Cortex of kidney (tissue), 1 donor: ENCODE results near the gene ZC3H18.
"Not testable (repeated sequence)": the region's sequence is repeated elsewhere in the genome, so short reads cannot be mapped to it uniquely, and the experiment has no call there.

Experiments
- DNase-seq: peaks from one replicate; lab custom pipeline; 2025; lab: John Stamatoyannopoulos, UW

ZC3H18 gene

DNA sequence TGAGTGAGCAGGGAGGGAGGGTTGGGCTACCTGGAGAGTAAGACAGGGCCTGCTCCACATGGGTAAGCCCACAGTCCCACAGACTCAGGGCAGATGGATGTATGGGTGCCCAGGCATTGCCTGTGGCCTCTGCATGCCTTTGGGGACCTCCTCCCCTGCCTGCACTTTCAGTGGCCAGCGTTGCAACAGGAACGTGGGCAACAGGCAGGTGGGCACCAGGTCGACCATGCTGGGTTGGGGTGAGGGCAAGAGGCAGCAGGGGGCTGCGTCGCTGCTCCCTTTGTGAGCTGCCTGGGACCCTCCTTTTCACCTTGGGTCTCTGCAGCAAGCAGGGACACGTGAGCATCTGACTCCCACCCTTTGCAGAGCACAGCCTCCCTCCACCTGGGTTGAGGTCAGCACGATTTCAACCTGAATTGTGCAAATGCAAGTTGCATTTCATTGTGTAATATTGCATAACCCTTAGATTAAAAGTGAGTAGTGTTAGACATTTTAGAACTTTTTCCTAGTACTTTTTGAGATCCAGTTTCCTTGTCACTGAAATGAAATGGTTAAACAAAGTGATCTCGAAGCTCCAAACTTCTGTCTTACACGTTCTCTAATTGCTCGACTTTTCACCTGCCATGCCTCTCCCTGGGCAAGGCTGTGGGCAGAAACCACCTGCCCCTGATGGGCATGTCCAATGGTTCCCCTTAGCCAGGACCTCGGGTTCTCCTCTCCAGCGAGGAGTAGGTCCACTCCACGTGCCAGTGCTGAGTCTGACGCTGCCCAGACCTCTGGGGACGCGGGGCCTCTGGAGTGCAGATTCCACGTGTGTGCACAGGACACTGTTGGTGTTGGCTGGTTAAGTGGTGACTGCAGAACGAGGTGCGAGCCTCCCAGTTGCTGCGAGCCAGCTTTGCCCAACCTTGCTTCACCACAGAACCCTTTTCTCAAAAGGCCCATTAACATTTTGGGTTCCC is 35.3 kb downstream of the ZC3H18 start:
- DNase-seq, result no peak

DNA sequence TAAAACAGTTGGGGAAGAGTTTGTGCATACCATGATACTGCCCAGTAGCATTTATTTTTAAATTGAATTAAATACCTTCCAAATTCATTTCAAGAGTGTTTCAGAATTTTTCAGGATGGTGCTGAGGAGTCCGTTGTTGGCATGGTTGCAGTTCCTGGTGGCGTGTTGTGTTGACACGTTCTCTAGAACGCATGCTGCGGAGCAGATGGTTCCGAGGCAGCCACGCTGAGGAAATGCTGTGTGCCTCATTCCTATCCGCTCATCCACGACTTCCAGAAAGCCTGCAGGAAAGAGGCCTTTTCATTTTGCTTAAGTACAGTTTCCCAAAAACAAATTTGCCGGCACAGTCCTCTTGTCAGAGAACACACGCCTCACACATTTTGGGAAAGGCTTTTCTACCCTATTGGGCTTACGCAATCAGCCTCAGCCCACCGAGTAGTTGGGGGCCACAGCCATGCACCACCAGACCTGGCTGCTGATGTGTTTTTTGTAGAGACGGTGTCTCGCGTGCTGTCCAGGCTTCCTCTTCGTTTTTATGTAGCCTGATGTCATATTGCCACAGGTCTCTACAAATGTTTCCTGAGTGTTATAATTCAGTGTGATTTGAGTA is 36.0 kb downstream of the ZC3H18 start:
- no peak for DNase-seq

DNA sequence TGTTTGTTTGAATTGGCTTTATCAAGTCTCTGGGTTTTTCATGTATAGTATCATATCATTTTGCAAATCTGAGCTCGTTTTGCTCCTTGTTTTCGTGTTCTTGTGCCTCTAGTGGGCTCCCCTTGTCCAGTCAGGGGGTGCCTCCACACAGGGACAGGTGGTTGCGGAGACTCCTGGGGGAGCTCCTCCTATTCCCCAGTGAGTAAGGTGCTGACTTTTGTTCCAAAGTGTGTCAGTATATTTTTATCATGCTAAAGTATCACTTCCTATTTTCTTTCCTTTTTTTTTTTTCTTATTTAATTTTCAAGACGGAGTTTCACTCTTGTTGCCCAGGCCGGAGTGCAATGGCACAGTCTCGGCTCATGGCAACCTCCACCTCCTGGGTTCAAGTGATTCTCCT is 37.9 kb downstream of the ZC3H18 start:
- no peak for DNase-seq

DNA sequence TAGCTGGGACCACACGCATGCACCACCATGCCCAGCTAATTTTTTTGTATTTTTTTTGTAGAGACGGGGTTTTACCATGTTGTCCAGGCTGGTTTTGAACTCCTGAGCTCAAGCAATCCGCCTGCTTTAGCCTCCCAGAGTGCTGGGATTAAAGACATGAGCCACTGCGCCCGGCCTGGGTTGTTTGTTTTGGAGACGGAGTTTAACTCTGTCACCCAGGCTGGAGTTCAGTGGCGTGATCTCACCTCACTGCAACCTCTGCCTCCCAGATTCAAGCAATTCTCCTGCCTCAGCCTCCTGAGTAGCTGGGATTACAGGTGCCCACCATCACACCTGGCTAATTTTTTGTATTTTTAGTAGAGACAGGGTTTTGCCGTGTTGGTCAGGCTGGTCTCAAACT is 39.2 kb downstream of the ZC3H18 start:
- not testable (repeated sequence) for DNase-seq

DNA sequence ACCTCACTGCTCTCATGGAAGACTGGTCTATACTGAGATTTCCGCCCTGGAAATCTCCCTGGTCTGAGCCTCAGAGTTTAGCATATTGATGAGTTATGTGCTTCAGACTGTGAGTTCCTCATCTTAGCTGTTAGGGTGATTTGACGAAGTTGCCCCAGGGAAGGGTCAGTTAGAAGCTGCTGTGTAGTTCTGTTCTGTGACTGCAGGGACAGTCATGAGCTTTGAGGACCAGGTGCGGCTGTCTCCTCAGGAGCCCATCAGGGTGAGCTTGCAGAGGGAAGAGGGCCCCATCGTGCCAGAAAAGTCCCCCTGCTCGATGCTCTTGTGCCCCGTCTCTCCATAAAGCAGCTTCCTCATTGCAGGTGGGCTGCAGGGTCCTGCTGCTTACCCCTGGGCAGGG is 39.9 kb downstream of the ZC3H18 start:
- no peak for DNase-seq

DNA sequence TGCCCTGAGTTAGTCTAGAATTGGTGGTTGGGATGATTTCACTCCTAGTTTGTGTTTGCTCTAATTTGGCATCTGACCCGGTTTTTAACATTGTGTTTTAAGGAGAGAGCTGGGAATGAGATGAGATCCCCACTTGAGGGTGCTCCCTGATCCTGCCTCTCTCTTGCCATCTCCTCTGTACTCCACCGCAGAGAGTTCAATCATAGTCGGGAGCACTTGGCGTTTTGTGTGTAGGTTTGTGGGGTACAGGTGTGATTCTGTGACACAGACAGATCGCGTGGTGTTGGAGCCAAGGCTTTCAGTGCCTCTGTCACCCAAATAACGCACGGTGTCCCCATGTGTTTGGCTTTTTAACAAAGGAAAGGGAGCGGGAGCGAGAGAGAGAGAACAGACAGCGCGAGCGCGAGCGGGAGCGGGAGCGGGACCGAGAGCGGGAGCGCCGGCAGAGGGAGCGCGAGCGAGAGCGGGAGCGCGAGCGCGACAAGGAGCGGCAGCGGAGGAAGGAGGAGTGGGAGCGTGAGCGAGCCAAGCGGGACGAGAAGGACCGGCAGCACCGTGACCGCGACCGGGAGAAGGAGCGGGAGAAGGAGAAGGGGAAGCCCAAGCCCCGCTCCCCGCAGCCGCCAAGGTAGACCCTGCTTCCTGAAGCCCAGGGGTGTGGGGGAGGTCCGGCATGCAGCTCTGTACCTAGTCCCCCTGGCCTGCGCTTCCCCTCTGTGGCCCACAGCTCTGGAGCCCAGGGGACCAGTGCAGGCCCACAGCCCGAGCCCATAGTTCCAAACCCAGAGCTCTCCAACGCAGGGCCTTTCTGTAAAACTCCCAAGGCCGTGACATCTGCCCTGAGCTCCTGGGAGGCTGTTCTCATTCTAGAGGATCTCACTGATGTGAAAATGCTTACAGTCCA is 41.0 kb downstream of the ZC3H18 start:
- no peak for DNase-seq

DNA sequence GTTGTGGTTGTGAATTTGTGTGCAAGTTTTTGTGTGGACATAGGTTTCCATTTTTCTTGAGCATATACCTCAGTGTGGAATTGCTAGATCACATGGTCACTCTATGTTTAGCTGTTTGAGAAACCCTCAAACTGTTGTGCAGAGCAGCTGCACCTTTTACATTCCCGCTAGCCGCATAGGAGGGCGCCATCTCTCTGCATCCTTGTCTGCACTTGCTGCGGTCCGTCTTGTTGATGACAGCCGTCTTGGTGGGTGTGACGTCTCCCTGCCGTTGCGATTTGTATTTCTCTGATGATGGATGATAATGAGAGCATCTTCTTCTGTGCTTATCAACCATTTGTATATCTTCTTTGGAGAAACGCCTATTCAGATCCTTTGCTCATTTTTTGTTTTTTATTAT is 43.1 kb downstream of the ZC3H18 start:
- no peak for DNase-seq

DNA sequence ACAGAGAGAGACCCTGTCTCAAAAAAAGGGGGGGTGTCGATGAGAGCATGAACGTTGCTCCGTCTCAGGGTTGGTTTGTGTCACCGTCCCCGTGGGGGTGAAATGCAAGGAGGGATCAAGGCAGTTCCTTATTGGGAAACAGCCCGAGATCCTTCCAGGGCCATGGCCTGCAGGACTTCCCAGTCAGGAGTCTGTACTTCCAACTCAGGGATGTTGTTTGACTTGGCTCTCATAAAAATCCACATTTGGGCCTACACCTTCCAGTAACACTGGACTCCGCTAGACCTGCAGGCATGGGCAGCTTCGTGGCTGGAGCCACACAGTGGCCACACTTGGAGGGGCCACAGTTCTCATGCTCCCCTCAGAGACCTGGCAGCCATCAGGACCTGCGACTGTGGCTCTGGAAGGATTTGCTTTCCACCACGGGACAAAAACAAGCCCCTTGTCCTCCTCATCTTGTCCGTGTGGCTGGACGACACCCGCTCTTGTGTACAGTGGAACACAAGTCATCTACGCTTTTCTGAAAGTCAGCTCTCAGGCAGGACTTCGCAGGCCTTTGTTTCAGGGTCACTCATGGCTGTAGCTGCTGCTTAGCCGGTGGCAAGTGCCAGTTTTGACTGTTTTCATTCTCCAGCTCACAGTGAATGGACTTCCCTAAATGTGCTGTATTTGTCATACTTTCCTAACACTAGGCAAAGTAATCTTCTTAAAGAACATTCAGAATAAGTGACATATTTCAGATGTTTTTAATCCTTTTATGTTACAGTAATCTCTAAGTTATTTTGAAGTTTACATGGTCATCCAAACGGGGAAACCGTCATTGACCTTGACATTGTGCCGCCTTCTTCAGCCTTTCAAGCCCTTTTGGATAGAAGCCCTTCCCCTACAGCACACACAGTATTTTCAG is 44.0 kb downstream of the ZC3H18 start:
- DNase-seq, result no peak

DNA sequence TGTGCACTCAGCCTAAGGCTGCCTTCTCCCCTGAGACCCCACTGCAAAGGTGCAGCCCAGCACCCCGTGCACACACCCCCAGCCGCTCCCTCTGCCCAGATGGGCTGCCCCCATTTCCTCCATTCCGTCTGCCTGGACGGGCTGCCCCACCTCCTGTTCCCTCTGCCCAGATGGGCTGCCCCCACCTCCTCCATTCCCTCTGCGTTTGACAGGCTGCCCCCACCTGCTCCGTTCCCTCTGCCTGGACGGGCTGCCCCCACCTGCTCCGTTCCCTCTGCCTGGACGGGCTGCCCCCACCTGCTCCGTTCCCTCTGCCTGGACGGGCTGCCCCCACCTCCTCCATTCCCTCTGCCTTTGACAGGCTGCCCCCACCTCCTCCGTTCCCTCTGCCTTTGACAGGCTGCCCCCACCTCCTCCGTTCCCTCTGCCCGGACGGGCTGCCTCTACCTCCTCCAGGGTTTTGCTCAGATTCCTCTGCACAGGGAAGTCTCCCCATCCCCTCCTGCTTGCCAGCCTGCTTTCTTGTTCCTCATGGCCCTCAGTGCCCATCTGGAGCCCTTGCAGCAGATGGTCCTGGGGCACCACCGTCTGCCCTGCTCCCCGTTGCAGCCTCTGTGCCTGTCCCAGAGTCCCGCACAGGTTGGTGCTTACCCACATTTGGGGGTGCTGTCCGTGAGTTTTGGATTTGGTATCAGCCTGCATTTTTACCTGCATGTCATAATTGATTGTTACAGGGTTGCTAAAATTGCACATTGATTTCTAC is 44.8 kb downstream of the ZC3H18 start:
- DNase-seq, result no peak

DNA sequence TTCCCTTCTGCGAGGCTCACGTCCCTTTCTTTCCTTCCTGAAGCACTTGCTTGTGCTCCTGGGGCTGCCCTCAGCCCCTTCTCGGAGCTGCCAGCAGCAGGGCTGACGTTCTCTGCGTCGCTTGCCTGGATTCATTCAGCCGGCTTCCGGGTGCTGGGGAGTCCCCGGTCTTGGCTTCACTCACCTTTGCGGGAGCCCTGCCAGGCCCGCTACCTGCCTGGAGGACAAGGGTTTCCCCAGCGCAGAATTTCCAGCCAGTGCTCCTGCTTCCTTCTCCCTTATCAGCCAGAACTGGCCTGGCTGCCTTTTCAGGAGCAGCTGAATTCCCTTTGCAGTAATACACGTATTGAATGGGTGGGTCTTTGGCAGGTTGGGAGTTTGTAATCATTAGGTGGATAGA is 46.1 kb downstream of the ZC3H18 start:
- no peak for DNase-seq

DNA sequence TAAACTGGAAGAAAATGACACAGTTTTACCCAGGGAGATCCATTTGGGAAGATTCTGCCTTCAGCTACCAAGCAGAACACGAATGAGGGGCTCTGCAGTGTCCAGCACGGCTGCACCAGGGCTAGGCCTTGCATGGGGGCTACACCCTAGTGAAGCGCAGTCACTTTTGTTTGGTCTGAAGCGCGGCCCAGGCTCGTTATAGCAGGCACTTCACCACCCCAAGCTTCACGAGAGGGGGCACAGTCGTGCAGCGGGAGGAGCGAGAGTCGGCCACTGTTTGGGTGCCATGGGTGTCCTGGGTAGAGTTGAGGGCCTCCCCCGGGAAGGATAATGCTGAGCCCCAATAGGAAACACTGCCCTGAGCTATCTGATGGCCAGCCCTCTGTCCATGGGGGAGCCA is 46.5 kb downstream of the ZC3H18 start:
- DNase-seq, result no peak

DNA sequence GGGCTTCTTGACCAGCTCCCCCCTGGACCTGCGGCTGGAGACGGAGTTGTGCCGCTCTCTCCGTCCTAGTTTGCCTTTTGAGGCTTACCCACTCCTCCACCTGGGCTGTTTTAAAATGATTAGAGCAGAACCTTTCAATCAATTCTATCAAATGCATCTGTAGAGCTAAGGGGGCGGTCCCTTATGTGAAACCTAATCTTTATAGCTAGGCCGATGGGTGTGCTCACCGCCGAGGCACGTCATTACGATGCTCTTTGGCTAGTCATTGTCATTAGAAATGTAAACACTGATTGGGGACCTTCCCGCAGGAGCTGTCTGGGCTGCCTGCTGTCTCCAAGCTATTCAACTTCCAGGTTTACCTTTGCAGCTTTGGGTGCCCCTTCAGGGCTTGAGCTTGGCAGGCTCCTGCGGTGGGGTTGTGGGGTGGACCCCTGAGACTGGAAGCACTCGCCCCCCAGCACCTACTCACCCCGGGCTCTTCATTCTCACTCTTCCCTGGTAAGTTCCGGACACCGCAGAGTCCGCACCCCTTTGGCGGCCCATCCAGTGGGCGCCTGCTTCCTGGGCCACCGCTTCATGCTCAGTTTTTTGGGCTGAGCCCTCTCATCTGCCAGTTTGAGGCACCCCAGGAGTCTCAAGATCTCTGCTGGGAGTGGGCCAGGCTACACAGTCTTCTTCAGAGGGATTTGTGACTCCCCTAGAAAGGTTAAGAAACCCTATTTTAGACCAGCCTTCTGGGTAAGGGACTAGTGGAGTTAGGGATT is 47.2 kb downstream of the ZC3H18 start:
- DNase-seq, result no peak

DNA sequence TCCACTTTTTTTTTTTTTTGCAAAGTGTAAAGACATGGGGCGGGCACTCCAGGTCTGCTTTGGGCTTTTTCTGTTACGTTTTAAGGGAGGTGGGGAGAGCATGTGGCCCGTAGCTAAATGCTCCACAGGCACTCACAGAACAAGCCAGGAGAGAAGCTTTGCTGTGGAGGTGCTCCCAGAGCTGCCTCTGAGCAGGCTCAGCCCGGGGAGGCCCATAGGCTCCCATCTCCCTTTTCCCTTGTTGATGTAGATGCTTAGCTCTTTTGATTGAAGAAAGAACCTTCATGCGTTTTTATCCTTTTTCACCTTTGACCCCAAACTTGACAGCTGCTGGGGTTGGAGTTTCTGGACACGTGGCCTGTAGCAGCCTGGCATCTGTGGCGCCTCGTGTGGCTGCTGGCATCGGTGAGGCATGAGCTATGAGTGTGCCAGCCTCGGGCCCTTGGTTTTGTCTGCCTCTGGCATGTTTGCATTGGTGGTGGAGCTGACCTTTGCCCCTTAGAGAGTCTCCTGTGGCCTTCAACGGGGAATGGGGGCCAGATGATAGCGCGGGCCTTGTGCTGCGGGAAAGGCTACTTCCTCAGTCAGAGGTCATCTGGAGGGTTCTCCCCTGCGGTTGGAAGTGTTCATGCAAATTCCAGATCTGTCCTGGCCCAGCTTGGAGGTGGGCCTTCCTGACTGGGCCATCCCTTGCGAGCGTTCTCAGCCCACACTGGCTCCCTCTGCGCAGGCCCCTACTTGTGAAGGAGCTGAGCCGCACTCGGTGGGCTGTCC is 48.2 kb downstream of the ZC3H18 start:
- no peak for DNase-seq

DNA sequence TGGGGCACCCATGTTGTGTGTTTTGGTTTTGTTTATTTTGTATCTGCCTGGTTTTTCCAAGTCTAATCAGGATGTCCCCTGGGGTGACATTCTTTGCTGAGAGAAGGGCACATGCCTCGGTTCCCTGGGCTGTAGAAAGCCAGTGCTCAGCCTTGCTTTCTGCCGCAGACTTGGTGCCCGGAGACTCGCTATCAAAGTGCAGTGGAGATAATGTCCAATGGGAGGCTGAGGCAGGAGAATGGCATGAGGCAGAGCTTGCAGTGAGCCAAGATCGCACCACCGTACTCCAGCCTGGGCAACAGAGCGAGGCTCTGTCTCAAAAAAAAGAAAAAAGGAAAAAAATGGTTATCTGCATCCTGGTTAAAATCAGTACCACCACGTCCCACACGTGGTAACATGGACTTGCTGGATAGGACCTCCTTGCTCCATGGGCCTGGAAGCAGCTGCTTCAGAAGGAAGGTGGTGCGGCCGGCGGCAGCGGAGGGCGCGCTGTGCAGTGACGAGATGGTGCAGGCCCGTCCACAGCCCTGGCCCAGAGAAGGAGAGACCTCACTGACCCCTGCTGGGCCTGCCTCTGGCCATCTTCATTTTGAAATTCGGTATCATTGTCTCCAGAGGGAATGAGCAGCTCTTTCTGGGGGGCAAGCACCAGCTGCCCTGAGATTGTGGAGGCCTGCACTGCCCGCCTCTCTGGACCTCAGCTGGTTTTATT is 48.9 kb downstream of the ZC3H18 start:
- DNase-seq, result no peak

DNA sequence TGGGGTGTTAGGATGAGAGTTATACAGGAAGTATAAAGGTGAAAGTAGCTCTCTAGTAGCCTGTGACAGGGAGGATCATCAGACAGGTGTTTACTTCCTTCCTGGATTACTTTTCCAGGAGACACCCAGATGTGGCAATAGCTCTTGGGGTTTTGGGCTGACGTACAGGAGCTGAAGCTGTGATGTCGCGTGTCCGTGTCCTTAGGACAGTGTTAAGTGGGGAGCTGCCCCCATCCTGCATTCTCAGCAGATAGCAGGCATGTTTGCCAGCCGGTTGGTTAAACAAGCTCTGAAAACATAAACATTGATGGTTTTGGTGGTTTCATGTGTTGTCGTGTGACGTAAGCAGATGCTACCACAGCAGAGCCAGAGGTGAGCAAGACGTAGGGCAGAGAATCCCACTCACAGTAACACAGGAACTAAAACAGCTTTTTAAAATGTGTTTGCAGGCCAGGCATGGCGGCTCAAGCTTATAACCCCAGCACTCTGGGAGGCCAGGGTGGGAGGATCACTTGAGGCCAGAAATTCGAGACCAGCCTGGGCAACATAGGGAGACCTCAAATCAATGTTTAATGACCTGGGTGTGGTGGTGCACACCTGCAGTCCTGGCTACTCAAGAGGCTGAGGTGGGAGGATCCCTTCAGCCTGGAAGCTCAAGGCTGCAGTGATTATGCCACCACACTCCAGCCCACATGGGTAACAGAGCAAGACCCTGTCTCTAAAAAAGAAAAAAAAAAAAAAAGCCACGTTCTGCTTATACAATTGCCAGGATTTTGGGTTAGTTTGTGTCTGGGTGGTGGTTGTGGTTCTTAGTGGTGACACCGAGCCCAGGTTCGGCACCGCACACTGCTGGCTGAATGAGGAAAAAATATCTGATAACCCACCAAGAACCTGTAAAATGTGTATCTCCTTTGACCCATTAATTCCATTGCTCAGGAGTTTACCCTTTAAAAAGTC is 49.9 kb downstream of the ZC3H18 start:
- no peak for DNase-seq

DNA sequence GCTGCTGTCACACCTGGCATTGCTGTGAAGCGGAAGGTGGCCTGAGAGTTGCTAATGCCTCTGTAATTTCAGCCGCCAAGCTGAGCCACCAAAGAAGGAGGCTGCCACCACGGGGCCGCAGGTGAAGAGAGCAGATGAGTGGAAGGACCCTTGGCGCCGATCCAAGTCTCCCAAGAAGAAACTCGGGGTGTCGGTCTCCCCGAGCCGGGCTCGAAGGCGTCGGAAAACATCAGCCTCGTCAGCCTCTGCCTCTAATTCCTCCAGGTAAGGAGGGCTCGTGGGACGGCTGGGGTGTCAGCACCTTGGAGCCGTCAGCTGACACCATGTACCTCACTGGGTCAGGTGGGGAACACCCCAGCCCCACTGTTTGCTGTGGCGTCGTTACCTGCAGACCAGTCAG is 51.9 kb downstream of the ZC3H18 start:
- DNase-seq, result no peak

DNA sequence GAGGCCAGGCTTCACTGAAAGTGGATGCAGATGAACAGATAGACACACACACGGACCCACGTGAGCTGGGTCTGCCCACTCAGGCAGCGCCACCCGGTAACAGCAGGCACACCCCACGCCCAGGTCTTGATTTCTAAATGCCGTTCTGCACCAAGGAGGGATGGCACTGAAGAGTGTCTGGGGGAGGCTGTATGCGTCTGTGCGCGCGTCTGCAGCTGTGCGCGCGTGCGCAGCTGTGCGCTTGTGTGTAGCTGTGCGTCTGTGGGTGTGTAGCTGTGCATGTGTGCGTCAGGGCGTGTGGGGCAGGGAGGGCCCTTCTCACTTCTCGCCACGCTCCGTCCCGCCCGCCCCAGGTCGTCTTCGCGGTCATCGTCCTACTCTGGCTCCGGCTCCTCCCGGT is 52.7 kb downstream of the ZC3H18 start:
- DNase-seq, result no peak
